Activated T-cell treated with anti-CD3 and anti-CD28 coated beads for 1 hour (primary cell): ENCODE measurements around the gene MPP2.
"Not testable (repeated sequence)": the region's sequence is repeated elsewhere in the genome, so short reads cannot be mapped to it uniquely, and the experiment has no call there.

Experiments
- DNase-seq: peaks from one replicate; pipeline ENCODE4 v3.0.0-alpha.2; 2020; ENCODE audit warnings: low read depth

MPP2 gene

DNA sequence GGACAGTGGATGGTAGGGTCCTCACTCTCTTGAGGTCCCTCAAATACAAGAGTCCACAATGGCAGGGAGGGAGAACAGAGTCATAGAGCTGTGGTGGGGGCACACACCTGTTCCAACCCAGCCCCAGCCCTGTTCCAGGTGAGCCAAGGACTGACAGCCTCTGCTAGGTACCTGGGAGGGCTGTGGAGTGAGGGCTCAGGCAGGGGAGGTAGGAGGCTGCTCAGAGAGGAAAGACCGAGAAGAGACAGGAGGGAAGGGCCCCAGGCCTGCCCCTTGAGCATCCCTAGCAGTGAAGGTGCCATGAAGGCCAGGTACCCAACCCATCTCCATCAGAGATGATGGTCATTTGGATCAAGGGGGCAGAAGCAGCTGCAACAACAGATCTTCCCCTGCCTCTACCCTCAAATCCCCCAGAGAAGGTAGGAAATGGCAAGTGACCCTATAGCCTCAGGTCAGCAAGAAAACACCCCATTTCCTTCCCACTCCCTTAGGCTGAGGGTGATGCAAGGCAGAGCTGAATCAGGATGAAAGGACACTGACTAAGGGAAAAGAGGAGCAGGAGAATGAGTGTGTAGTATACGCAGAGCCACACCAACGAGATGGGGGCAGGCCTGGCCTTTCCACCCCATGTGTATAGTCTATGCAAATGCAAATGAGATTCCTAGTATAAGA is 31.7 kb downstream of the MPP2 start:
- DNase-seq: no peak

DNA sequence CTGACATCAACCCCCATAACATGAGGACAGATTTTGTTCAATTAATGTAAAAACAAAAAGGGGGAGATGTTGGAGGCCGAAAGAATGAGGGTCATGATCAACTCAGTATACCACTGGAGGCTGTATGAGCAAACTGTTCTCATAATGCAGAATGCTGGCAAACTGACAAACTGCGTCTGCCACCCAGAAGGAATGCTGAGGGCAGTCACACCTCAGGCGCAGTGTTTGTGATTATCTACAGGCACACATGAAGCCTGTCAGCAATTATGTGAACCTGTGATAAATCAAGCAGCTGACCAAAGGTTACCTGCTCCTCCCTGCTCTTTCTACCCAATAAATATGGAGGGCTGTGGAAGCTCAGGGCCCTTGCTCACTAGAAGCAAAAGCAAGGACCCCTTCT is 33.0 kb downstream of the MPP2 start:
- DNase-seq: no peak

DNA sequence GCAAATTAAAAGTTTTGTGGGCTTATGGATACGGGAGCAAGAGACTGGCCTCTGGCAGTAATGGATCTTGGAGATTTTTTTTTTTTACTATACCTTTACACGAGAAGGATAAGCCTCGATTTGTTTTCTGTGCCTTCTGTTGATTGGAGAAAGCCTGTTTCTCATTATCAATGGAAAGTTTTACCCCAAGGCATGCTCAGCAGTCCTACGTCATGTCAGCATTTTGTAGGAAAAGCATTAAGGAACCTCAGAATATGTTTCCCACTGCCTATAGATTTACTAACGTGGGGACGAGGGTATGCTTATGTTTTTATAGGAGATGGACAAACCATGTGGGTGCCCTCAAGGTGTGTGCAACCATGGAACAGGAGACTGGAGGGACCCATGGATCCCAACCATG is 33.5 kb downstream of the MPP2 start:
- no peak for DNase-seq

DNA sequence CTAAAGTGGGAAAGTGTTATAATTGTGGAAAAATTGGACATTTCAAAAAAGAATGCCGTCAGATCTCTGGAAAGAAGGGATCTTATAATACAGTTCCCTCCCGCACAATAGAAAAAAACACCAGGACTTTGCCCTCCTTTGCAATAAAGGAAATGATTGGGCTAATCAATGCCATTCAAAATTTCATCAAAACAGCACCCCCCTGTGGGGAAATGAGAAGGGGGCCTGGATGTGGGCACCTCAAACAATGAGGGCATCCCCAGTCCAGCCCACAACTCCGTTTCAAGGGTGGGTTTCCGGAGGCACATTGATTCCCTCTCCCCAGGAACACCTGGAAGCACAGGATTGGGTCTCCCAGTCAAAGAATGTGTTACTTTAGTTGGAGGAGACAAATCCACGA is 34.2 kb downstream of the MPP2 start:
- no peak for DNase-seq

DNA sequence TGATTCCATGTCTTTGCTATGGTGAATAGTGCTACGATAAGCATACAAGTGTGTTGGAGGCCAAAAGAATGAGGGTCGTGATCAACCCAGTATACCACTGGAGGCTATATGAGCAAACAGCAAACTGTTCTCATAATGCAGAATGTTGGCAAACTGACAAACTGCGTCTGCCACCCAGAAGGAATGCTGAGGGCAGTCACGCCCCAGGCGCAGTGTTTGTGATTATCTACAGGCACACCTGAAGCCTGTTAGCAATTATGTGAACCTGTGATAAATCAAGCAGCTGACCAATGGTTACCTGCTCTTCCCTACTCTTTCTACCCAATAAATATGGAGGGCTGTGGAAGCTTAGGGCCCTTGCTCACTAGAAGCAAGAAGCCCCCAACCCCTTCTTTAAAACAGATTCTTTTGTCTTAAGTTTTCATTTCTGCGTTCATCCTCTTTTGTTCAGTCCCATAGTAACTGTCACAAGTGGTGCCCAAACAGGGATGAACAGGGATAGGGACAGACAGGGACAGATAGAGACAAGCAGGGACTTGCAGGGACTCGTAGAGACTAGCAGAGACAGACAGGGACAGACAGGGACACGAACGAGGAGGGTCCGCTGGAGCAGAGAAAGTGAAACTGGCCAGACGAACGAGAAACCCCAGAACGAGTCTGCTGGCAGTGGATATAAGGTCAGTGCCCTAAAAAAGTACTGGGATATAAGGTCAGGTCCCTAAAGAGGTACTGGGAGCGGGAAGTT is 35.2 kb downstream of the MPP2 start:
- DNase-seq: no peak

DNA sequence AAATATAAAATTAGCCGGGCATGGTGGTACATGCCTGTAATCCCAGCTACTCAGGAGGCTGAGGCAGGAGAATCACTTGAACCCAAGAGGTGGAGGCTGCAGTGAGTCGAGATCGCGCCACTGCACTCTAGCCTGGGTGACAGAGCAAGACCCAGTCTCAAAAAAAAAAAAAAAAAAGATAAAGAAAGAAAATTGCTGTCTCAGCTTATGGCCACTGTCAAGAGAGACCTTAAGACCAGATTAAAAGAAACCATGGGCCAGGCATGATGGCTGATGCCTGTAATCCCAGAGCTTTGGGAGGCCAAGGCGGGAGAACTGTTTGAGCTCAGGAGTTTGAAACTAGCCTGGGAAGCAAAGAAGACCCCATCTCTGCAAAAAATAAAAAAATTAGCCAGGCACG is 38.3 kb downstream of the MPP2 start:
- DNase-seq: not testable (repeated sequence)

DNA sequence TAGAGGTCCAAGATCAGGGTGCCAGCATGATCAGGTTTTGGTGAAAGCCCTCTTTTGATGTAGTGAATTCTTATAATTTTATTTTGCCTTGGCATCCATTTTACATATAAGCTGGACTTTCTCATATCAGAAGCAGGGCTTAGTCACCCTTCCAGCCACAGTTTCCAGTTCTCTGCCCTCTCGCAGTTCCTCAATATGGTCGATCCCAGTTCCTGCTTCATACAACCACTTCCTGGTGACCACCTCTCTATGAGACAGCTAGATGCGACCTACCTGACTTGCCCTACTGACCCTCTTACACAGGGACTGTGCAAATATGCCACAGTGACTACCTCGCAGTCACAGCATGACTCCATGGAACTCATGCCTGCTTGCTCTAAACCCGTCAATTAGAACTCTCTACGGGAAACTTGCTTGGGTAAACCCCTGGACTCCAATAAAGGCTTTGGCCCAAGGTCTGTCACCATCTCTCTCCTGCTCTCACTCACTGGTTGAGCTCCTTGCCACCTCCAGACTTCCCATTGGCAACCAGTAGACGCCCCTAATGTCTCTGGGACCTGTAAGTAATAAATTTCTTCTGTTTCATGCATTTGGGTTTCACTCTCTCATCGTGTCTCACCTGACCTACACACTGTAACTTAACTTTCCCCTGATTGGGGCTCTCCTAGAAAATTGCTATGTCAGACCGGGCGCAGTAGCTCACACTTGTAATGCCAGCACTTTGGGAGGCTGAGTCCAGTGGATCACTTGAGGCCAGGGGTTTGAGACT is 38.9 kb downstream of the MPP2 start:
- DNase-seq: no peak

DNA sequence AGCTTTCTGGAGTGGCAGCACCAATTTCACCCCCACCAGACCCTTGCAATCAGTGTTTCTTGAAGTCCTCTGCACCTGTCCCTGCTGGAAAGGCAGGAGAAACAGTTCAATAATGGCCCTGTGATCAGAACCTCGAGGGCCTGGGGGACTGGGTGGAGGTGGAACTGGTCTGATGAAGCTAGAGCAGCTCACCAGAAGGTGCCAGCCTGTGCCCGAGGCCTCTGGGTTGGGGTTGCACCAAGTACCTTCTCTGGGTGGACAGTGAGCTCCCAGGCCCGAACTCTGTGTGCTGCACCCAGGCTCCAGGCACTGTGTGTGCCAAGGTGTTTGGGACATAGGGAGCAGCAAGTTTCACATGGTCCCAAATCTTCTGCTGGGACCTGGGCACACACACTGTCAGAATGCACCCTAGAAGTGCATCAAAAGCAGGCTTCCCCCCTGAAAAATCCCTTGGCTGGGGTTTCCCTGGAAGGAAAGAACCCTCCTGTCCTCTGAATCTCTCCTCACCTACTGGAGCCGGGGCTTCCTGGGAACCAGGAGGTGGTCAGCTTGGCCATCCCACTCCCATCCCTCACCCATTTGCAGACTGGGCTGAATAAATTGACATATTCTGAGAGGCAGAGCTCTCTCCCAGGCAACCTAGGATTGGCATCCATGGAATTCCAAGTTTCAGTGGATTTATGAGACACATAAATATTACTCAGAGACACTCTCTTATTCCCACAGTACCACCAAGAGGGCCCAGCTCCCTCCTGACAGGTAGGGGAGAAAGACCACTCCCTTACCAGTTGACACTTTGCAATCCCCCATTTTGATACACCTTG is 43.0 kb downstream of the MPP2 start:
- DNase-seq: no peak

DNA sequence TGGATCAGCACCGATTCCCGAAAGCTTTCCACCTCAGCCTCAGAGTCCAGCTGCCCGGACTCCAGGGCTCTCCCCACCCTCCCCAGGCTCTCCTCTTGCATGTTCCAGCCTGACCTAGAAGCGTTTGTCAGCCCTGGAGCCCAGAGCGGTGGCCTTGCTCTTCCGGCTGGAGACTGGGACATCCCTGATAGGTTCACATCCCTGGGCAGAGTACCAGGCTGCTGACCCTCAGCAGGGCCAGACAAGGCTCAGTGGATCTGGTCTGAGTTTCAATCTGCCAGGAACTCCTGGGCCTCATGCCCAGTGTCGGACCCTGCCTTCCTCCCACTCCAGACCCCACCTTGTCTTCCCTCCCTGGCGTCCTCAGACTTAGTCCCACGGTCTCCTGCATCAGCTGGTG is 45.4 kb downstream of the MPP2 start:
- DNase-seq: no peak

DNA sequence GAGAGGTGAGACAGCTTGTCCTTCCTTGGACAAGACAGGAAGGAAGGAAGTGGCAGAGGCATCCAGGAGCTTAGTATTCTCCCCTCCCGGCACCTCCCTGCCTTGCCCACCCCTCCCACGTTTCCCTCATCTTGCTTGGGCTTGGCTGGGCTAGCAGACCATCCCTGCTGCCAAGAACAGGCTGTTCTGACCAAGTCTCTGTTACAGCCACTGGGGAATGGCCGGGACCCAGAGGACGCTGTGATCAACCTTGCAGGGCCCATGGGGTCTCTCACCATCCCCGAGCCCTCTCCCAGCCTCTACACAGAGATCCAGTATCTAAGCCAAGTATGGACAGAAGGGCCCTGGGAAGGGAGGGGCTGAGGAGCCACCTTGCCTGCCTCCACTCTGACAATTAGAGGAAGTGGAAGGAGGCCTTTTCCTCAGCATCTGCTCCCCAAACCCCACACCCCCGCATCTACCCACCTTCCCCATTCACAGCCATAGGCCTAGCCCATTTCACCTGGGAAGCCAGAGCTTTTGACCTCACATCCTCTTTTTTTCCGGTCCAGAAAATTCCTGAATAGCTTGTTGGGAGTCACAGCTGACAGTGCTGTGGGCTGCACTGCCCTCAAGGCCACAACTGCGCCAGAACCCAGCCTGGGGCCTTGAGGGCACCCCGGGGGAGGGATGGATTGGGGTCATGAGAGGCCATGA is 46.3 kb downstream of the MPP2 start:
- DNase-seq: no peak

DNA sequence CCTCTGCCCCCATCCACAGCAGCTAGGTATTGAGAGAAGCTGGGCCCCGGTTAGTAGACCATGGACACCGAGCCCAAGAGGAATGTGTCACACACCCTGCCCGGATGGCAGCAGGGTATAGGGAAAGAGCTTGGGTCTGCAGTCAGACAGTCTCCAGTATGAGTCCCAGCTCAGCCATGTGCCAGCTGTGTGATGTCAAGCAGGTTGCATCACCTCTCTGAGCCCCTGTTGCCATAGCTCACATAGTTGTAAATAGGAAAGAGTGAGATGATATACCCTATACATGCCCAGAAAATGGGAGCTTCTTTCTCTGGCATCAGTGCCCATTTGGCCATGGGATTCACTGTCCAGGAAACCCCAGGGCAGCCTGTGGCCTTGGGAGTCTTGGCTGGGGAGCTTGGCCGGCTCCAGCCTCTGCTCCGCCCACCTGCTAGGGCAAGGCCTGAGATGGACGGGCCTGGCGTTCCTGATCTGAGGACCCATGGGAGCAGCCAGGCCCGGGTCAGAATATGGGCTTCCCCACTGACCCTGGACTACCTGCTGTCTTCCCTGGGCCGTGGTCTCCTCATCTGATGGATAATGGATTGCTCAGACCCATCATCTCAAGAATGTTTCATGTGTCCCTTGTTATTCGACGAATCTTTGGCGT is 47.1 kb downstream of the MPP2 start:
- no peak for DNase-seq

DNA sequence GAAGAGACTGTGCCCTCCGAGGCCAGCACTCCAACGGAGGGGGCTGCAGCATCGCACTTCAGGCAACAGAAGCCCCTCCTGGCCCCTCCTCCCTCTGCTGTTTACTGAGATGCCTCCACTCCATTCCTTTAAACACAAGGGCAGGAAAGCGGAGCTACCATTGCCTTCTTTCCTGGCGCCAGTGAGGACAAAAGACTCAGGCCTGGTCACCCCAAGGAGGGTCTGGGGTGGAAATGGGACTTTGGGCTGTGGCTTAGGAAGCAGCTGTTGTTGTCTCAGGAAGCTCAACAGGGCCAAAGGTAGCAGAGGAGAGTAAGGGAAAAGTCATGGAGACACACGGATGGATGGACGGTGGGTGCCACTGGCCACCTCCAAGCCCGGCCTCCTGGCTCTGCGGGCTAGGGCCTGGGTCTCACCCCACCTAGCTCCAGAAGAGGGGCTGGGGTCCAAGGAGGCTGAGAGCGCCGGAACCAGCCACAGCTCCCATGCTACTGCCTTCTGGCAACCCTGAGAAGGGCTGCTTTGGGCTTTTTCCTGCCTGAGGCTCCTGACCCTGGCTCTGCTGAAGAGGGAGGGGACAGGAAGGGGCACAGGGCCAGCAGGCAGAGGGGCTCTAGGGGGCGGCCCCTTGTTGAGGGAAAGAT is 49.3 kb downstream of the MPP2 start:
- no peak for DNase-seq

DNA sequence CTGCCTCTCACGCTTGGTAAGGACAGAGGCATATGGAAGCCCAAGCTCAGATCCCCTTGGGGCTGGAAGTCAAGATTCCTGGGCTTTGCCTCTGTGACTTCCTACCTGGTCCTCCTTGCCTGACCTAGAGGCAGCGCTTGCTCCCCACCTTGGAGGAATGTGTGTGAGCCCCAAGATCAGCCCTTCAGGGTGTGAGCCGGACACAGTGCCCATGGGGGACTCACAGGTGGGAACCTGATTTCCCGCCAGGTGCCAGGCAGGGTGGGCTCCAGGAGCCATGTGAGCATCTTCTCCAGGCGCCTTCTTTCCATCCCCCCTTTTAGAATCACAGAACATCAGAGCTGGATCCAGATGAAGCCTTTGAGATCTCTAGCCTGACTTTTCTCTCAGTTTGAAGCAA is 50.2 kb downstream of the MPP2 start:
- DNase-seq: no peak

DNA sequence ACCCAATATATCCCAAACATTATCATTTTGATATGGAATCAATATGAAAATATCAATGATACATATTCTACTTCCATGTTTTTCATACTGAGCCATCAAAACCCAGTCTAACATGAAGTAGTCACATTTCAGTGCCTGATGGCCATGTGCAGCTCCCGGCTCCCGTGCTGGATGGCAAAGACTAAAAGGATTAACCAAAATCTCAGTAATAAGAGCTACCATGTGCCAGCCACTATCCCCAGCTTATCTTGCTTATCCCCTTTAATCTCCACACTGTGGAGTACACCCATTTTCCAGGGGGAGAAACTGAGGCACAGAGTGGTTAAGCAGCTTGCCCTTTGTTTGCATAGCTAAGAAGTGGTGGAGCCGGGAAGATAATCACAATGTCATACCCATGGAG is 51.2 kb downstream of the MPP2 start:
- no peak for DNase-seq

DNA sequence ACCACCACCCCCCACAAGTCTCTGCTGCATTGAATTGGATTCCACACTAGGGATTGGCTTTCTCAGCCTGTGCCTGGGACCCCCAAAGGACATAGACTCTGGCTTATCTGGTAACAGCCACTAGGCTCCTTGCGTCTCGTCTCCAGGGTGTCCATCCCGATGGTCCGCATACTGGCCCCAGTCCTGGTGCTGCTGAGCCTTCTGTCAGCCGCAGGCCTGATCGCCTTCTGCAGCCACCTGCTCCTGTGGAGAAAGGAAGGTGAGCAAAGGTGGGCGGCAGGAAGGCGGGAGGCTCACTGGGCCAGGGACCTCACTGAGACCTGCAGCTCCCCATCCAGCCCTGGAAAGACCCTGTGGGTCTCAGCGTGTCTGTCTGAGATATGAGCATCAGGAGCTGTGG is 52.3 kb downstream of the MPP2 start:
- DNase-seq: no peak

DNA sequence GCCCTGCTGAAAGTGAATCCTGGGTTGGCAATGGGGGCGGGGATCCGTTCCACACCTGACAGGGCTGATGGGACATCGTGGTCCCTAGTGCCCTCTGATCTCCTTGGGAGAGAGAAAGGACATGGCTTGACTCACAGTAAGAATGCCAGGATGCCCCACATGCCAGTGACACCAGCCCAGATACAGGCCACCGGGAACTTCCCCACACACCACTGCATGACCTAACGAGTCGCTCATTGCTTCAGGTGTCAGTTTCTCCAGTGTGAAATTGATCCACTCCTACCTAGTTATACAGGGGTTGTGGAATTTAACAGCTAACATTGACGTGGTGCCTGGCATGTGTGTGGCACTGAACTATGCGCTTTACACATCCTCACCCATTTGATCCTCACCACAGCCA is 52.8 kb downstream of the MPP2 start:
- DNase-seq: no peak

DNA sequence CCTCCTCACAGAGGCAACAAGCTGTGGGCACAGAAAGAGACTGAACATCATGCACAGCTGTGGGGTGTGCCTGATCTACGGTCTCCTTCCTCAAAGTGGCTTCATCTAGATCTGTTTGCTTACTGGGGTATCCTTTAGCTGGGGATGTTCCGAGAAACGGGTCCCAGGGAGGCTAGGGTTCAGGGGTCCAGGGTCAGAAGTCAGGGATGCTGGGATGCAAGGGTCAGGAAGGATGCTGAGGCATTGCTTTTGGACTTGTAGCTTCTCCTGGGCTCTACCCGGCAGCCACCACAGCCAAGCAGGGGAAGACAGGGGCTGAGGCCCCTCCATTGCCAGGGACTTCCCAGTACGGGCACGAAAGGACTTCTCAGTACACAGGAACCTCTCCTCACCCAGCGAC is 53.8 kb downstream of the MPP2 start:
- no peak for DNase-seq

DNA sequence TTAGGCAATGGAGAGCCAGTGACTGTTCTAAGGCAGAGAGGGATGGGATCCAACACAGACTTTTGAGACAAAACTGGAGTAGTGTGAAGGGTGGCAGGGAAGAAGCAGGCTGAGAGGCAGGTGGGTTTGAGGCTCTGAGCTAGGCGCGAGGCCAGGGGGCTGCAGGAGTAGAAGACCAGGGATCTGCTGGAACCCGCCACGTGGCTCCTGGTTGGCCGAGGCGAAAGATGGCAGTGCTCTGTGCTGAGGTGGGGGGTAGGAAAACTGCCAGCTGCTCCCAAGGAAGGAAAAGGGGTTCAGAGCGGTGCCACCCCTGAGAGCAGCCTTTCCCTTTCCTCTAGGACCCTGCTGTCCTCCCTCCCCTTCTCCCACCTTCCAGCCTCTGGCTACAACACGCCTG is 54.8 kb downstream of the MPP2 start:
- no peak for DNase-seq

DNA sequence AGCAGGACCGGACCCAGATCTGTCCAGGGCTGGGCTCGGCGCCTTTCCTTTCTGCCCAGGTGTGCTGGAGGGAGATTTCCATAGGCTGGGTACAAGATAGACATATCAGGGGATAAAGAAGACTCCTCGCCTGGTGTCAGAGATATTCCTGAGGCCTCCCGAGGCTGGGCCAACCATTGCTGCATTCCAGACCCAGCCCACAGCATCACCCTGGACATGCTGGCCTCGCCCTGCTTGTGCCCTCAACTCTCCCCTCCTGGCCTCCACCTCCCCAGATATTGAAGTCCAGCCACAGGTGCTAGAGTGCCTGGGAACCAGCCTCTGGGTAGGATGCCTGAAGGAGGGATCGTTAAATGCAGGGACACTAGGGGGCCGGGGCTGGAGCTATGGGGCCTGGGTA is 58.2 kb downstream of the MPP2 start:
- no peak for DNase-seq

DNA sequence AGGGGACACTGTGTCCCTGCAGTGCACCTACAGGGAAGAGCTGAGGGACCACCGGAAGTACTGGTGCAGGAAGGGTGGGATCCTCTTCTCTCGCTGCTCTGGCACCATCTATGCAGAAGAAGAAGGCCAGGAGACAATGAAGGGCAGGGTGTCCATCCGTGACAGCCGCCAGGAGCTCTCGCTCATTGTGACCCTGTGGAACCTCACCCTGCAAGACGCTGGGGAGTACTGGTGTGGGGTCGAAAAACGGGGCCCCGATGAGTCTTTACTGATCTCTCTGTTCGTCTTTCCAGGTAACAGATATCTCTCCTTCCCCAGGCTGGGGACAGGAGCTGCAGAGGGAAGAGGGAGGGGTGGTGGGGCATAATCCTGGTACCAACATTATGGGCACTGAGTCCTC is 58.7 kb downstream of the MPP2 start:
- no peak for DNase-seq

DNA sequence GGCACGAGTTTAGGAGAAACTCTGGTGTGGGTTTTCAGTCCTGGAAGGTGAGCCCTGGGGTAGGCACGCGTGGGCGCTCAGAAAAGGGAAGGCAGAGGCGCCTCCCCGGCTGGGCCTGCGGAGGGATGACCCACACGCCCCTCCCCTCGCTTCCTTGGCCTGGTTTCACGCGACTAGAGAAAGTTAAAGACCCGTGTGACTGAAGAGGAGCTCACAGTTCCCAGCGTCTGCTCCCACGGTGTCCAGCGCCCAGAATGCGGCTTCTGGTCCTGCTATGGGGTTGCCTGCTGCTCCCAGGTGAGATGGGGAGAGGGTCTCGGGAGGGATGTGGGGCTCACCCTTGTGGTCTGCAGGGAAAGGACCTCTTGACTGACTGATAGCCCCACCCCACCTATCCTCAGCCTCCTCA is 60.4 kb downstream of the MPP2 start, which contains the start of gene CD300LG:
Gene CD300LG, plus strand, starts transcription at position 214 of the 409 bp plus-strand sequence. Its CDS starts 41 bp downstream, at position 255.
- no peak for DNase-seq
